Stimulated activated CD8-positive, alpha-beta memory T cell treated with anti-CD3 and anti-CD28 coated beads, Interleukin-4, amount 100 ng/mL, for 24 hours (primary cell): ENCODE measurements around the gene VPS13D.

Source experiments
- DNase-seq: peaks from one replicate; pipeline ENCODE4 v3.0.0-alpha.2; 2020; ENCODE audit warnings: low read depth

VPS13D gene

DNA sequence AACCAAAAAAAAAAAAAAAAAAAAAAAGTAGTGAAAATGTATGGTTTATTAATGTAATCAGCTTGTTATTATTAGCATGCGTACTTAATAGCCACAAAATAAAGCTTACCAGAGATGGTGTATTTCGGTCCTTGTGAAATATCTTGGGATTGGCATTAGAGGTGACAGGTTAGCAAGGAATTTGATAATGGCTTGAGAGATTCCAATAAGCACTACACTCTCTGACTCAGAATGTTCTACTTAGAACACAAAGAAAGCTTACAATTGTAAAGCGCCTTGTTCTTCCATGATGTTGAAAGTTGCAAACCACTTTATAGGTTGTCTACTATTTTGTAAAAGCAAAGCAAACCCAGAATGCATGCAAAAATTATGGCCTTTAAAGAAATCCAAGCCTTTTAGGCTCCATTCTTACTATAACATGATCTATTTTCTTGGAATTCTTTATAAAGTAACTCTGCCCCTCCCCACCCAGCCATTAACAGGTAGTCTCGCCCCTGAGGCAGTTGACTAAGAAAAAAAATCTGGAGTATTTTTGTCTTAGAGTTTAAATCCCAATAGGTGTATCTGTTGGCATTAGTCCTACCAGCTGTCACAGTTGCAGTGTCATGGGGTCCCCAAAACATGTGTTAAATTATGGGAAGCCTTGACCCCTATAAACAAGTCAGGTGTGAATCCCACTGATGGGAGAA lies 259.0 kb downstream of the VPS13D start:
- no peak for DNase-seq

DNA sequence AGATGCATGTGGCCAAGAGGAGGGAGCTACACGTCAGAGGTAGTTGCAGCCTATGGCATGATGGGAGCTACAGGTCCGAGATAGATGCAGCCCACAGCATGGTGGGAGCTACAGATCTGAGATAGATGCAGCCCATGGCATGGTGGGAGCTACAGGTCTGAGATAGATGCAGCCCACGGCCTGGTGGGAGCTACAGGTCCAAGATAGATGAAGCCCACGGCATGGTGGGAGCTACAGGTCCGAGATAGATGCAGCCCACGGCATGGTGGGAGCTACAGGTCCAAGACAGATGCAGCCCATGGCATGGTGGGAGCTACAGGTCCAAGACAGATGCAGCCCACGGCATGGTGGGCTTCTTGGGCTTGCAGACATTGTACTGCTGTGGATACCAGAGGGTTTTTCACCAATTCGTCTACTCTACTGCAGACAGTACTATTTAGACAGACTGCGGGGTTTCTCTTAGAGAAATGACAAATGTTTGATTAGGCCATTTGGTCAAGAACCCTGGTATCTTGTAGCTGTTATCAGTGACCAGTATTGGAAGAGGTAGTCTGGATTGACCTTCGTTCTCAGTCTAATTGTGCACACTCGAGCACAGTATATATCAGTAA lies 260.8 kb downstream of the VPS13D start:
- no peak for DNase-seq

GRCh38 chr1:12491656-12492055 lies 261.8 kb downstream of the VPS13D start:
- DNase-seq: no peak

- DNase-seq: no peak
These were observed 265.9 kb downstream of the VPS13D start for GRCh38 chr1:12495725-12496124.

DNA sequence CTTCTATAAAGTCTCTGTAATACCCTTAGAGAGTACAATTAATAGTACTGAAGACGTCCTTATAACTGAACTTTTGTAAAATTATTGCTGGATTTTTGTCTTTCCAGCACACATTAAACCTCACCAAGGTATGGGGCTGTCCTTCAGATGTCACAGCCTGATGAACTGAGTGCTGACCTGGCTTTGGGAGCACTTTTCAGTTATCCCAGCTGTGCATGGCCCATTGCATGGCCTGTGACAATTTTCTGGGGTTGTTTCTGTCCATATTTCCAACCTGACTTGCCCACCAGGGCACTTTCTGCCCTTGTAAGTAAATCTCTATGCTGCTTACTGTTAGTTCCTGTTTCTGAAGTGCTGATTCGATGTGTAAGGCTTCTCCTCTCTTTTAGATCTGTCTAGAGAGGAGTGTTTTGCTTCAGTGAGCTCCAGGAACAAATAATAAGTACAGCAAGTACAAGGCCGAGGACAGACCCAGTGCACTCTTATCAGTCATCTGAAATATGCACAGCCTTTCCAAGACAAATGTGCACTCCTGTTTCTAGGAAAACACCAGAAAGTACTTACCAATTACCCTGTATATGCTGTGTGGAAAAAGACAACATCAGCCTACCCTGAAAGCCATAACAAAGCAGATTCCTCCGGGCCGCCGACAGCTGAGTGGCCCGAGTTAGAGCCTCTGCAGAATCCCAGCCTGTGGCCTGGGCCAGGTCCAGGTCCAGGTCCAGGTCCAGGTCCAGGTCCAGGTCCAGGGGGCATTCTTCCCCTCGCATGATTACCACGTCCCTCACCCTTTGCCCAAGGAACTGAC lies 266.5 kb downstream of the VPS13D start:
- DNase-seq: no peak

GRCh38 chr1:12499539-12500240 lies 269.9 kb downstream of the VPS13D start:
- no peak for DNase-seq

DNA sequence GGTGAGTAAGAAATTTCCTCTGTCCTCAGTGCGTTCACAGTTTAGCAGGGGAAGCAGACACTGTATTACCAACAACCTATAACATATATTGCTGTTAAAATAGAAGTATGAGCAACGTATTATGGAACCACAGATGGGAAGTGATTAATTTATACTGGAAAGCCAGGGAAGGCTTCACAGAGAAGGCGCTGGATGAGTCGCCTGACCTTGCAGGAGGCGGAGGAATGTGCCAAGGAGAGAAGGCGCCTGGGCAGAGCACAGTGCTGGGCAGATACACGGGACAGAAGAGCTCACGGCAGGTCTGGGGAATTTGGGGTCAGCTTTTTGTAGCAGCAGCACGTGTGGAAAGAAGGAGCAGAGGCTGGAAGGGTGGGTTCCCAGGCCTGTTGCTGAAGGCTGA lies 271.8 kb downstream of the VPS13D start:
- DNase-seq: no peak

DNA sequence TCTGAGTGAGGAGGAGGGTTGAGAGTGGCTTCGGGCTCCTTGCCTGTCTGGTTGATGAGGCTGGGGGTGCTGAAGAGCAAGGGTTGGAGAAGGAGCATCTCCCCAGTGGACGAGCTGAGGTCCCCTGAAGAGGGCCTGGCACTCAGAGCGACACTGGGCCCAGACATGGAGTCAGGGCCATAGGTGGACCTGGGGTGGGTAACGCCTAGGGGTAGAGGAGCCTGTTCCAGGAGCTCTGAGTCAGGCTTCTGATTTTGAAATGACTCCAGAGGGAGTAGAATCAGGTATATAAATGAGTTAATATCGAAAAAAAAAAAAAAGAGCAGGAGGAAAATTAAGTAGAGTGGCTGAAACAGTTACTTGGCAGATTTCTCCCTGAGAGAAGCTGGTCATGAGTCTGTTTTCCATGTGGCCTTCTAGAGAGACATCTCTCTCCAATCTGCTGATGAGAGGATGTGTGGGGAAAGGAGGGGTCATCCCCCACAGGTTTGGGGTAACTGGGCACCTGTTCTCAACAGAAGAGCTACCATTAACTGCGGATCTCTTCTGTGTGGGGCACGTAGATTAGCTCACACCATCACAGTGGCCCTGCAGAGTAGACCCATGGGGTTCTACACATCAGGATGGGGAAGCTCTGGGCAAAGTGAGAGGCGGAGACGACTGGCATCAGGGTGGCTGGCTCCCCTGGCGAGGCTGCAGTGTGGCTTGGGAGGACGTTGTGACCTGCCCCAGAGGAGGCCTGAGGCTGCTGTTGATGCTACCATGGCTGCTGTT lies 272.7 kb downstream of the VPS13D start:
- no peak for DNase-seq

DNA sequence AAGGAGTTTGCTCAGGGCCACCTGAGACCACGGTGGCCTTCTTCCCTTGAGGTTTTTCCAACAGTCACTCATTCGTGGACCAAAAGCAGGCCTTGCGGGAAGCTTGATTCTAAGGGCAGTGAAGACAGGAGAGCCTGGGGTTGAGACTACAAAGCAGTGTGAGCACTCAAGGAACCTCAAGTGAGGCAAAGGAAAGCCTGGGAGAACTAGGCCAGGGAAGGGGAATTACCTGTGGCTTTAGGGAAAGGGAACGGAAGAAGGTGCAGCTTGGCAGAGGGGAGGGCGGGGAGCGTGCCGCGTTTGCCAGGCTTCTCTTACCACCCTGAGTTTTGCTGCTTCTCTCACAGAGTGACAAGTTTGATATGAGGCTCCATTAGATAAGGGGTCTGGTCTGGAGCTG lies 273.9 kb downstream of the VPS13D start:
- no peak for DNase-seq

- no peak for DNase-seq
These were observed 274.8 kb downstream of the VPS13D start for GRCh38 chr1:12504601-12505000.

GRCh38 chr1:12505231-12505630 lies 275.4 kb downstream of the VPS13D start:
- DNase-seq: no peak

DNA sequence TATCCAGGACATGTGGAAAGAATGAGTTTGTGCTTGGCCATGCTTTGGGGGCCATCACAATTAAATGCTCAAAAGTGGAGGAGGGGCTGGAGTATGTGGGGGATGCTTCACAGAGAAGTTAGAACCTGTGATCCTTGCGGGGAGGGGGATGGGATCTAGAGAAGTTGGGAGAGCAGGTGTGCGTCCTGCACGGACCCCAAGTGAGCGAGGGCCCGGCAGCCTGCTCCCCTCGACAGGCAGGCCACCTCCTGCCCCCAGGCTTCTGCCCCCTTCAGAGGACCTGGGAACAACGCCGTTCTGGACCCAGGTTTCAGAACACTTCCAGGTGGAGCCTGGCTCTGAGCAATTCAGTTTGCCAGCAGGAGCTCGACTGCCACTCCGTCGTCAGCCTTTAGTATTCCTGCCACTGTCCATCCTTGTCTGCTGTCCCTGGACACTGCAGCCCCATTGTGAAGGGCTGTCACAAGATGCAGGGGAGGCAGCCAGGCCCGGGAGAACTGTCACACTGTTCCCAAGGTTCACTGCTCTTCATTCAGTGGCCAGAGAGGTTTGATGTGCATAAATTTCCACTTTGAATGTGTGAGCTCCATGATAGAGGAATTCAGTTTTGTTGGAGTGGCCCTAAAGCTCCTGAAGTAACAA lies 275.9 kb downstream of the VPS13D start:
- DNase-seq: no peak

GRCh38 chr1:12506281-12507280 lies 276.8 kb downstream of the VPS13D start:
- DNase-seq: no peak

GRCh38 chr1:12507631-12508030 lies 277.8 kb downstream of the VPS13D start:
- DNase-seq: no peak

GRCh38 chr1:12508849-12509248 lies 279.0 kb downstream of the VPS13D start:
- no peak for DNase-seq

- no peak for DNase-seq
These were observed 281.3 kb downstream of the VPS13D start for GRCh38 chr1:12511128-12511484.

DNA sequence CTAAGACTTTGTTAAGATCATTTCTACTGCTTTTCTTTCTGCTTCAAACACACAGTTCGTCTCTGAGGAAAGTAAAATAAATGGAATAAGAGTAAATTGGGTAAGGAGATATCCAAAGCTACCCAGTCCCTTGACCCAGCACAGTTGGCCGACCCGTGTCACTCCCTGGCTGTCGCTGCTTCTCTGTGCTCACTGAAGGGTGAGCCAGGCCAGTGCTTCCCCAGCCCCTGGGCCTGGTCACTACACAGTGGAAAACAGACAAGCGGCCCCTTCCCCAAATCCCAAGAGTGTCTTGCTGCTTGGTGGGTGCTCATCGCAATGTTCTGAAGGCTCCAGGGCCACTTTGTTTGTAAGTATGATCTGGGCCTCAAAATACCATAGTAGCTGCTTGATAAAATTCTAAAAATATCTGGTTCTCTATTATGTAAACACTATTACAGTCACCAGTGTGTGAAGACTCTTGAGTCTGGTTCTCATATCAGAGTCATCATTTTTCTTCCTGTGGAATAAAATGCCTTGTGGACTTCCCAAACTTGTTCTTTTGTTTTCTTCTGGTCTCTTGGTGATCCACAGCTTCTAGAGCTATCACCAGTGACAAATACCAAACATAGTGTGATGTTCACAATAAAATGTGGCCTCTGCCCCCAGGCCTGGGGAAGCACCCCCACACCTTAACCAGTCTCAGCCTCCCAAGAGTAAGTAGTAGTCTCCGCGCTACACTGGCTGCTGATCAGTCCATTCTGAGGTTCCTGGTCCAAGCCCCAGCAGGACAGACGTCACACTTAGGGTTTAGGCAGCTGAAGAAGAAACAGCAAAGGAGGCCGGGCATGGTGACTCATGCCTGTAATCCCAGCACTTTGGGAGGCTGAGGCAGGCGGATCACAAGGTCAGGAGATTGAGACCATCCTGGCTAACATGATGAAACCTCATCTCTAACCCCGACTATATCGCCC lies 282.0 kb downstream of the VPS13D start:
- DNase-seq: no peak

GRCh38 chr1:12513181-12513580 lies 283.4 kb downstream of the VPS13D start:
- DNase-seq: no peak

- no peak for DNase-seq
These were observed 284.8 kb downstream of the VPS13D start for GRCh38 chr1:12514590-12514989.
